ENCODE measurements around the gene SLC30A9. TPM values are rescaled to one million over a fixed set of nuclear protein-coding genes. Genes with fewer than 3 reads are reported as not detected.

The SLC30A9 gene
- total RNA-seq, 1 donor from 2014 or later, result 33.4 TPM

DNA sequence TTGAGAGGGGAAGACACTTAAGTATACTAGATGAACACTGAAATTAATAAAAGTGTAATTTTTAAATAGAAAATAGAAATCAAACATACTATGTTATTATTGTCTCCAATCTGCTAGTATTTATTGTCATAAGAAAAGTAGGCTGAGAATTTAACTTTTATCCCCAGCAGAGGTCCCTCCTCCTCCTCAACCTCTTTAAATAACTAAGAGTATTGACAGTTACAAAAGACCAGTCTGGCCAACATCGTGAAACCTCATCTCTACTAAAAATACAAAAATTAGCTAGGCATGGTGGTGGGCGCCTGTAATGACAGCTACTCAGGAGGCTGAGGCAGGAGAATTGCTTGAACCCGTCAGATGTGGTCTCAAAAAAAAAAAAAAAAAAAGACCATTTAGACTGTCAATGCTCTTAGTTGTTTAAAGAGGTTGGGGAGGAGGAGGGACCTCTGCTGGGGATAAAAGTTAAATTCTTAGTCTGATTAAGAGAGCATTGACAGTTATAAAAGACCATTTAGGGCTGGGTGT lies 4.2 kb downstream of the SLC30A9 start:
- H3K4me3 Mint-ChIP-seq, result no peak overlapping the region

DNA sequence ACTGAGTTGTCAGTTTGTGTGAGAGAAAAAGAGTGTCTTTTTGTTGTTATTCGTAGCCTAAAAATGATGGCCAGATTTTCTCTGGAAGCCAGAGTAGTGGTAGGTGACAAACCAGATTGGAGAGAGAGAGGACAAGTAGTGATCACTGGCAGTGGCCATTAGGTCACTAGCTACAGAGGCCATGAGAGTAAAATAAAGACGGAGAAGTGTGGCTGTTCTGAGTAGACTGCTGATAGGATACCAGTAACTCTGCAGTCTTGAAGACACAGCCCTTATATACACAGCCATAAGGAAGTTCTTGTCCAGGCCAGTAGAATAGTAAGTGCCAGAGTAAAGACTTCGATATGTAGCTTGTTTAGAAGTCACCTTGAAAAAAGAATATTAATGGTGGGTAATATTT lies 7.7 kb downstream of the SLC30A9 start:
- Mint-ChIP-seq H3K4me1 (peaks cover 6% of the 10 kb centered on the region), H3K27me3 (no peaks in the 10 kb centered on the region), H3K36me3 (ENCODE audit: low read depth) (peaks cover 20% of the 10 kb centered on the region), H3K9me3 (no peaks in the 10 kb centered on the region), H3K4me3 (no peak overlapping the region), H3K27ac (no peak overlapping the region)
- ATAC-seq (ENCODE audit: low read depth) (no peak), DNase-seq (no peak)
- POLR2A ChIA-PET, result no interaction called here
- CTCF ChIA-PET, result no interaction called here
- TF ChIP-seq, protein P1, sequence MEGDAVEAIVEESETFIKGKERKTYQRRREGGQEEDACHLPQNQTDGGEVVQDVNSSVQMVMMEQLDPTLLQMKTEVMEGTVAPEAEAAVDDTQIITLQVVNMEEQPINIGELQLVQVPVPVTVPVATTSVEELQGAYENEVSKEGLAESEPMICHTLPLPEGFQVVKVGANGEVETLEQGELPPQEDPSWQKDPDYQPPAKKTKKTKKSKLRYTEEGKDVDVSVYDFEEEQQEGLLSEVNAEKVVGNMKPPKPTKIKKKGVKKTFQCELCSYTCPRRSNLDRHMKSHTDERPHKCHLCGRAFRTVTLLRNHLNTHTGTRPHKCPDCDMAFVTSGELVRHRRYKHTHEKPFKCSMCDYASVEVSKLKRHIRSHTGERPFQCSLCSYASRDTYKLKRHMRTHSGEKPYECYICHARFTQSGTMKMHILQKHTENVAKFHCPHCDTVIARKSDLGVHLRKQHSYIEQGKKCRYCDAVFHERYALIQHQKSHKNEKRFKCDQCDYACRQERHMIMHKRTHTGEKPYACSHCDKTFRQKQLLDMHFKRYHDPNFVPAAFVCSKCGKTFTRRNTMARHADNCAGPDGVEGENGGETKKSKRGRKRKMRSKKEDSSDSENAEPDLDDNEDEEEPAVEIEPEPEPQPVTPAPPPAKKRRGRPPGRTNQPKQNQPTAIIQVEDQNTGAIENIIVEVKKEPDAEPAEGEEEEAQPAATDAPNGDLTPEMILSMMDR (IDR thresholded peaks at IDR 0.05), result no peak
- intact Hi-C loops (cut with micrococcal nuclease), result no loop called here

More for the DNA sequence above, 4.2 kb downstream of the SLC30A9 start:
- DNase-seq (no peak), ATAC-seq (ENCODE audit: low read depth) (no peak)
- Mint-ChIP-seq H3K27me3 (no peaks in the 10 kb centered on the region), H3K27ac (no peak overlapping the region), H3K9me3 (no peaks in the 10 kb centered on the region), H3K36me3 (ENCODE audit: low read depth) (peaks cover 13% of the 10 kb centered on the region), H3K4me1 (peaks cover 29% of the 10 kb centered on the region)
- TF ChIP-seq, protein P1 (IDR thresholded peaks at IDR 0.05), result no peak
- ChIA-PET POLR2A (interaction anchor here (0.6 kb wide), 1 partner anchor 157 kb away, joined by 3 read pairs; no protein-coding TSS in a partner anchor), CTCF (no interaction called here)
- intact Hi-C loops (cut with micrococcal nuclease), result loop anchor here (5.0 kb wide), 1 partner anchor 663 kb away; the partner anchor contains the start of gene ATP8A1

DNA sequence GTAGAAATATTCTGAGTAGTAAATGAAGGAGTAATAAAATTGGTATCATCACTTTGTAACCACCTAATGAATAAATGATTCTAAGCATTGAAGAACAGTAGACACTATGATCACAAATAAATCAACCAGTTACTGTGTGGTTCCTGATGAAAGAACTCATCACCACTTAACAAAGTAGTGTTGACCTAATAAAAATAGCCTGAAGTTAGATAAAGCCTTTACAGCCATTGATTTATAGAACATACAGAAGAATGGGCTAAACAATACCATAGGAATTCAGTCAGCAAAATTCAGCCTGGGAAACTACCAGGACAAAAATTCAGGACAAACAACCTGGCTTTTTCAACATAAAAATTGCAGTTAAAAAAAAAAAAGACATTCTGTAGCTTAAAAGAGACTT lies 9.0 kb downstream of the SLC30A9 start:
- peaks cover 16% of the 10 kb centered on the region for H3K4me1 Mint-ChIP-seq
- H3K27me3 Mint-ChIP-seq, result no peaks in the 10 kb centered on the region
- H3K4me3 Mint-ChIP-seq, result no peak overlapping the region
- TF ChIP-seq, protein P1 (IDR thresholded peaks at IDR 0.05), result no peak
- POLR2A ChIA-PET, result no interaction called here
- H3K36me3 Mint-ChIP-seq (ENCODE audit: low read depth), result peaks cover 33% of the 10 kb centered on the region
- ATAC-seq (ENCODE audit: low read depth) (no peak), DNase-seq (no peak)
- intact Hi-C loops (cut with micrococcal nuclease), result no loop called here
- no peak overlapping the region for H3K27ac Mint-ChIP-seq
- no peaks in the 10 kb centered on the region for H3K9me3 Mint-ChIP-seq
- CTCF ChIA-PET, result no interaction called here

DNA sequence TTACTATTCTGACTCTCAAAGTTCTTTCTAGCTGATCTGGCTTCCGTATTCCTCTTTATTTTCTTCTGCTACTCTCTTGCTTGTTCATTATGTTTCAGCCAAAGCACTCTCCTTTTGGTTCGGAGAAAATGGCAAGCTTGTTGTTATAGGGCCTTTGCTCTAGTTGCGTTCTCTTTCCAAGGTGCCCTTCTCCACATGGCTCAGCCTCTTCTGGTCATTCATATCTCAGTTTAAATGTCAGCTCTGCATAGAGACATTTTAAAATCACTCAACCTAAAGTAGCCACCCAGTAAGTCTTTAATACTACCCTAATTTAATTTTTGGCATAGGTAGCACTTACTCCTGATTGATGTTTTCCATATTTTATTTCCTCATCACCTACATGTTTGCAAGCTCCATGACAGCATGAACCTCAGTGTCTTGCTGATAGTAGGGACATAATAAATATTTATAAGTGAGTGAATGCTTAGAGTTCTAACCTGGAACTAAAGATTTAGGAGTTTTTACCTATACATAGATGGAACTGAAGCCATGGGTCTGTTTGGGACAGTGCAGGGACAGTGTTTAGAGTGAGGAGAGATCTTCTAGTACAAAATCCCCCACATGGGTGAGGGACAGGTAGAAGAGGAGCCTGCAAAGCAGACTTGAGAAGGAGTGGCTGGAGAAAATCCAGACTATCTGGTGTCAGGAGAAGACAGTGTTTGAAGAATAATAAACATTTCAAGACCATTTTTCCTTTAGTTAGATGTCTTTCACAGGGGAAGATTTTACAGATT lies 17.9 kb downstream of the SLC30A9 start:
- CTCF ChIA-PET, result no interaction called here
- Mint-ChIP-seq H3K9me3 (no peaks in the 10 kb centered on the region), H3K27me3 (no peaks in the 10 kb centered on the region), H3K36me3 (ENCODE audit: low read depth) (peaks cover 72% of the 10 kb centered on the region), H3K4me1 (peaks cover 17% of the 10 kb centered on the region), H3K4me3 (no peak overlapping the region), H3K27ac (no peak overlapping the region)
- intact Hi-C loops (cut with micrococcal nuclease), result no loop called here
- POLR2A ChIA-PET, result no interaction called here
- ATAC-seq (ENCODE audit: low read depth) (no peak), DNase-seq (no peak)
- TF ChIP-seq, protein P1 (IDR thresholded peaks at IDR 0.05), result no peak

DNA sequence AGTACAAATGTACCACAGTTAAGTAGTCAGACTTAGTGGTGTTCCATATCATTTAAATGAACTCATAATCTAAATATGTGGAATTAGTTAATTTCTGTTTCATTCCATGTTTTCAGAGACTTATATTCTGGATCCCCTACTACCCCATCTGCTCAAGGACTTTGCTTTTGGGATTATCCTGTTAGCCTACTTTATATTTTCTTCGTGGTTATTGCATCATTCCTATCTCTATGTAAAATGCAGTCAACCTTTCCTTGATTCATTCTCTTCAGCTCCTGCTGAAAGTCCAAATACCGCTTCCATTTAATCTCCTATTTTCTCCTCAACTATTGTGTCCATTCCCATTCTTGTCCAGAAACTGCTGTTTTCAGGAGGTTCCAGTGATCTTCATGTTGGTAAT lies 25.1 kb downstream of the SLC30A9 start:
- no peak for DNase-seq
- intact Hi-C loops (cut with micrococcal nuclease), result no loop called here
- H3K27me3 Mint-ChIP-seq, result no peaks in the 10 kb centered on the region
- H3K27ac Mint-ChIP-seq, result no peak overlapping the region
- ATAC-seq (ENCODE audit: low read depth), result no peak
- no peak overlapping the region for H3K4me3 Mint-ChIP-seq
- ChIA-PET CTCF (no interaction called here), POLR2A (no interaction called here)
- H3K9me3 Mint-ChIP-seq, result no peaks in the 10 kb centered on the region
- peaks cover 9% of the 10 kb centered on the region for H3K4me1 Mint-ChIP-seq
- peaks cover 48% of the 10 kb centered on the region for H3K36me3 Mint-ChIP-seq (ENCODE audit: low read depth)
- TF ChIP-seq, protein P1 (IDR thresholded peaks at IDR 0.05), result no peak
